Cardiac fibroblast (primary cell): Measurements from ENCODE around the gene USP7.

Experiments
- DNase-seq, 2 donors: peaks; one replicate each; pipeline versions ENCODE4 v3.0.0 to v3.0.0-alpha.2; 2010; ENCODE audit warnings: low read depth in 2 of 2
- H3K4me3 ChIP-seq, 2 donors: replicated peaks in 1 of 2; 1 replicate in 1 of 2; 2 replicates in 1 of 2; pipeline ENCODE4 v1.5.1; 2011; ENCODE audit warnings: low read depth in 2 of 2, low read length in 2 of 2, mild to moderate bottlenecking in 2 of 2, moderate library complexity in 1 of 2
- CTCF ChIP-seq: IDR thresholded peaks from one replicate; pipeline ENCODE4 v1.5.1; 2011; ENCODE audit warnings: low read depth, mild to moderate bottlenecking, low read length, inconsistent platforms

The USP7 gene

DNA sequence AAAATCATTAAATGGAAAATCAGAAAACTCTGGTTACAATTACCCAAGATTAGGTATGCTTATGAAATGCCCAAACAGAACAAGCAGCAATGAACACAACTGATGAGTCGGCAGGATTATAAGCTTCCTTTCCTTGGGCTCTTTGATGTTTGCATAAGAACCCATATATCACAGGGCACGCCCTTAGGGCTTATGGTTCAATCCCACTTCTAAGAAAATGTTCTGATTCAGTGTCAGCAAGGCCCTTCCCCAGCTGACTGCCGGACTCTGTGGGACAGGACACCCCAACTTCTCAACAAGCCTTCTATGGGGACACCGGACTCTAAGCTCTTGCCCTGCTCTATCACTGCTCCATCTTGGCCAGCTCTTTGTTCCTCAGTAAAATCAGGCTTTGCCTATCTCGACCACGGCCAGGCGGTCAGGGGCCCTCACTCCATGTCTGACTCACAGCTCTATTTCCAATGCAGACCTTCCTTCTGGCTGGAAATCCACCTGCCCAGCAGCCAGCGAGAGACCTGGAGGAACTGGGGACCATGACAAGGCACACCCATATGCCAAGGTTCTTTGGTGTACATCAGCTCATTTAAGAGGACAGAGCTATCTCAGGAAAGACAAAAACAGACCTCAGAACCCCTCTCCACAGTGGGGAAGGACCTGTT is 54.8 kb downstream of the USP7 start:
- no peak overlapping the region for H3K4me3 ChIP-seq
- TF ChIP-seq CTCF, result no peak
- DNase-seq, result no peak

- no peak overlapping the region for H3K4me3 ChIP-seq
- DNase-seq, result no peak
- no peak for TF ChIP-seq CTCF
These were observed 56.6 kb downstream of the USP7 start for GRCh38 chr16:8907096-8907495.

DNA sequence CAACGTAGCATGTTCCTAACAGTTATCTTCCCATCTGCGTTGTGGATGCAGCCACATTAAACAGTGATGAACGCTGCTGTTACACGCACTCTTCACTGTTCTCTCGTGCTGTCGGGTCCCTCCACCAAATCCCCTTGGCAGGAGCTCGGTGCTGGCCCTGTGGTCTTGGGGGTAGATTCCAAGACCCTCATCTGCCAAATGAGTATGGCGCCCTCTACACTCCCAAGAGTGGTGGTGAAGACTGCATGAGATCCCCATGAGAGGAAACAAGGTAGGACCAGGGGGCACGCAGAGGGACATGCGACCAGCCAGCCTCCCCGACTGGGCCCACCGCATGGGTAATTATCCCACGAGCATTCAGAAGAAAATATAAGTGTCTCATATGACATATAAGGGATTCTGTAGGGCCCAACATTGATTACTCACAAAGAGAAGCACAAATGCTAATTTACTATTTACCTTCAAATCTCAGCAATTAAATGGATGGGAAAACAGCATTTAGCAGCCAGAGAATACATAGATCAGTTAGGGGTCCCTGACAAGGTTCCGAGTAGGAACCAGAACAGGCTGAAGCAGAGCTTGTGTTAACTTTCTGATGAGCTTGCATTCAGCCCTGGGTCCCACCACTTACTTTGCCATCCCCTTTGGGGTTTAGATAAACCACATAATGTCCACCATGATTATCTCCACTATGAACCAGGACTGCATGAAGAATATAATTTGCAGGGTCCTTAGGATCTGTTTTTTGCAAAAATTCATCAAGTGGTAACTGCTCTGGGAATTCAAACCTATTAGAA is 57.7 kb downstream of the USP7 start:
- peak; percentile 26 for TF ChIP-seq CTCF
- DNase-seq, result no peak
- H3K4me3 ChIP-seq, result no peak overlapping the region

DNA sequence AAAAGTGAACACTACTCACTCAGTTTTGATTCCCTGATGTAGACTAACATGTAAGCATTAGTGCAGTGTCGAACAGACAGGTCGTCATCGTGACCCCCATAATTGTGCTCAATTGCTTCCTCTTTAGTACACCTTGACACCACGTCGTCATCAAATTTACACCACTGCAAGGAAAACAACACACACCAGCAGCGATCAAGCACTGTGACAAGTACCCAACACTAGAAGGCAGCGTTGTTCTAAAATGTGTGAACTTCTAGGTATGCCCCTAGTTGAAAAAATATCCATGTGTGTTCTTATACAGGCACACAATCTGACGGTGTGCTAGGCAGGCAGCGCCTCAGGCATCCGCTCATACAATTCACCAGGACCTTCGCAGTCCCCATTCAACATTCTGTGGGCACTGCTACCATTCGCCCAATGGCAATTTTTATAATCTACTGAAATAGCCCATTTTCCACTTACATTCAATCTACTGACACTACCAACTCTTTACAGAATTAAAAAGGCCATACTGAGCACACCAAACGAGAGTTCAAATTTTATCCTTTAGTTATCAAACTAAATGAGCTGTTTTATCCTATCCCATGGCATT is 58.4 kb downstream of the USP7 start:
- TF ChIP-seq CTCF, result peak; percentile 45
- DNase-seq, result peak; percentile 51 to 60
- no peak overlapping the region for H3K4me3 ChIP-seq

- DNase-seq, result no peak
- TF ChIP-seq CTCF, result no peak
- no peak overlapping the region for H3K4me3 ChIP-seq
These were observed 59.7 kb downstream of the USP7 start for GRCh38 chr16:8904018-8904430.

DNA sequence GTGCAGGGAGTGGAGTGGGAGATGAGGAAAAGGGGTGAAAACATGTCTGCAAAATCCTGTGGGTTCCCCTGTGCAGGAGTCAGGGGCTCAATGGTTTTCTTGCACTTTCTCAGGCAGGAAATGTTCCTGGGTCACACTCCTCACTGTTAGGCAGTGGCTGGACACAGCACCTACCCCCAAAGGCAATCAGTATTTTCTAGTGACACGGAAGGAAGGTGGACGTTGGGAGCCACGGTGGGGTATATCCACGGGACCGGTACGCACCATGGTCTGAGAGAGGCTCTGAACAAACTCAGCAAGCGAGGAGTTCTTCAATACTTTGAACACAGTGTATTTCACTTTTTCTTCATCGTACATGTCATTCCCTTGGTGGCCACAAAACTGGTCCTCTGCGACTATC is 60.7 kb downstream of the USP7 start:
- H3K4me3 ChIP-seq, result no peak overlapping the region
- no peak for DNase-seq
- no peak for TF ChIP-seq CTCF
